NCI-H345 treated with DMSO at 0.1 percent for 48 hours (cell line): ENCODE measurements around the gene CRADD.
"Not testable (repeated sequence)": the region's sequence is repeated elsewhere in the genome, so short reads cannot be mapped to it uniquely, and the experiment has no call there.

ENCODE experiments used
- DNase-seq: peaks from one replicate; lab custom pipeline; 2025; ENCODE audit not compliant: unreplicated experiment; lab: John Stamatoyannopoulos, UW

CRADD gene

GRCh38 chr12:93756288-93756687 is 79.1 kb downstream of the CRADD start:
- no peak for DNase-seq

- DNase-seq: no peak
These were observed 80.9 kb downstream of the CRADD start for GRCh38 chr12:93757792-93758694.

- no peak for DNase-seq
These were observed 81.7 kb downstream of the CRADD start for GRCh38 chr12:93758801-93759373.

- DNase-seq: no peak
These were observed 82.4 kb downstream of the CRADD start for GRCh38 chr12:93759512-93760081.

- DNase-seq: no peak
These were observed 83.2 kb downstream of the CRADD start for GRCh38 chr12:93760275-93760875.

GRCh38 chr12:93762059-93762719 is 85.0 kb downstream of the CRADD start:
- DNase-seq: no peak

GRCh38 chr12:93762912-93763553 is 85.9 kb downstream of the CRADD start:
- DNase-seq: no peak

GRCh38 chr12:93763746-93764147 is 86.6 kb downstream of the CRADD start:
- no peak for DNase-seq

GRCh38 chr12:93766371-93766770 is 89.2 kb downstream of the CRADD start:
- DNase-seq: no peak

- no peak for DNase-seq
These were observed 89.8 kb downstream of the CRADD start for GRCh38 chr12:93766796-93767523.

GRCh38 chr12:93767524-93767863 is 90.3 kb downstream of the CRADD start:
- no peak for DNase-seq

GRCh38 chr12:93772003-93772700 is 95.0 kb downstream of the CRADD start:
- DNase-seq: no peak

GRCh38 chr12:93773122-93773871 is 96.1 kb downstream of the CRADD start:
- no peak for DNase-seq

GRCh38 chr12:93776581-93777018 is 99.4 kb downstream of the CRADD start:
- DNase-seq: no peak

- no peak for DNase-seq
These were observed 100.1 kb downstream of the CRADD start for GRCh38 chr12:93777254-93777653.

GRCh38 chr12:93778306-93778705 is 101.1 kb downstream of the CRADD start:
- DNase-seq: no peak

GRCh38 chr12:93778766-93779165 is 101.6 kb downstream of the CRADD start:
- no peak for DNase-seq

GRCh38 chr12:93780101-93780641 is 103.0 kb downstream of the CRADD start:
- no peak for DNase-seq

GRCh38 chr12:93780886-93781285 is 103.7 kb downstream of the CRADD start:
- DNase-seq: not testable (repeated sequence)
